Stimulated activated CD4-positive, alpha-beta T cell treated with anti-CD3 and anti-CD28 coated beads, Interleukin-15, amount 100 ng/mL, for 24 hours (primary cell): ENCODE measurements around the gene PIMREG.

ENCODE experiments used
- DNase-seq: peaks from one replicate; pipeline ENCODE4 v3.0.0-alpha.2; 2020

Gene PIMREG

DNA sequence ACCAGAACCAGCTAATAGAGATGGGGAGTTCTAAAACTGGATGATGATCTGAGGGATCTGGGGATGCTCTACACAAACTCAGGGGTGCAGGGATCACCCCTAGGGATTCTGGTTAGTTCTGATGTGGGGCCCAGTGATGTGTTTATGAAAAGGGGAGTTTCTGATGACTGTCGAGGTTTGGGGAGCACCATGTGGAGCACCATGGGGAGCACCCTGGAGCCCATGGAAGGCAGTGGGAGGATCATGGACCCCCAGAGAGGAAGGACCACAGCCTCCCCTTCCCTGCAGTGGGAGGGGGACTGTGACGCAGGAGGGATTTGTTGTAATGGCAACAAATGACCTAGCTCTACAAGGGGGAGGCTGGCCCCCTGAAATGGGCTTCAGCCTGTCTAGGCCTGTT, 18.4 kb downstream of the PIMREG start:
- DNase-seq = no peak

GRCh38 chr17:6463616-6464445, 19.6 kb downstream of the PIMREG start:
- DNase-seq = no peak

- no peak for DNase-seq
Observed at GRCh38 chr17:6464446-6465041, 20.3 kb downstream of the PIMREG start.

- DNase-seq = no peak
Observed at GRCh38 chr17:6465206-6466003, 21.1 kb downstream of the PIMREG start.

DNA sequence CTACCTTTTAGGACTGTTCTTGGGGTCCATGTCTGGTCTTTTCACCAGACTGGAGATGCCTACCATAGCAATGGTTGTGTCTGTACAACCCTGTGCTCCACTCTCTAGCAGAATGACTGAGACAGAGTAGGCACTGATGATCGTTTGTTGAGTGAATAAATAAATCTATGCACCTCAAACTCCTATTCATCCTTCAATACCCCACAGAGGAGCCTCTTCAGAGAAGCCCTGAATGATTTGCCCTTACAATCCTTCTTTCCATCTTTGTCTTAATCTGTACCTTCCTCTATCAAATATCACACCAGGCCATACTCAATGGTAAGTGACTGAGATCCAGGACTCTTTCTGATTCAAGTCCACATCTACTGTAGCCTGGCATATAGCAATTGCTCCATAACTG, 23.3 kb downstream of the PIMREG start:
- DNase-seq = no peak

- DNase-seq = no peak
Observed at GRCh38 chr17:6468051-6468790, 24.0 kb downstream of the PIMREG start.

GRCh38 chr17:6470146-6470718, 26.0 kb downstream of the PIMREG start:
- DNase-seq = no peak

DNA sequence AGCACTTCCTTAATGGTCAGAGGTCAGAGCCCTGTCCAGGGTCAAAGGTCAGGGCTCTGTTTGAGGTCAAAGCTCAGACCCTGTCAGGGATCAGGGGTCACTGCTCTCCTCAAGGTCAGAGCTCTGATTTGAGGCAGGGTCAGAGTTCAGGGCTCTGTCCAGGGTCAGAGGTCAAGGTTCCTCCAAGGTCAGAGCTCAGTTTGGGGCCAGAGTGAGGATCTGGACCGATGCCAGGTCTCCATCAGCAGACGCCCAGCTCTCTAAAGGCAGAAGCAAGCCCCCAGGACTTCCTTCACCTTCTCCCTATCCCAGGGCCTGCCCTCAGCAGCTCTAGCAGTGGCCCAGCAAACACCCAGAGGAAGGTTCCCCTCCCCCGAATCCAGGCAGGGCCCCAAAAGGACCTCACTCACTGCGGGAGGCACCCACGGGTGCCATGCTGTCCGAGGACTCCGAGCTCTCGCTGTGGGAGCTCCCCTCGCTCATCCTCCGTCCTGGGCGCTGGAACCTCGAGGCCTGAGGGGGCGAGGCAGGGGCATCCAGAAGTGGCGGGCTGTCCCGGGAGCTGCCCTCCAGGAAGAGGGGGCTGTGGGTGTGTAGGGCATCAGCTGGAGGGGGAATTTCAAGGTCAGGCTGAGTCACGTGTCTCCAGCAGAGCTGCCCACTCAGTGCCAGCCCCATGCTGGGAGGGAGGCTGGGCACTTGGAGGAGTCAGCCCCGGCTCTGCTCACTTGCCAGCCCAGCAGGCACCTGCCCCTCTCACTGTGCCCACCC, 26.7 kb downstream of the PIMREG start:
- DNase-seq = no peak

DNA sequence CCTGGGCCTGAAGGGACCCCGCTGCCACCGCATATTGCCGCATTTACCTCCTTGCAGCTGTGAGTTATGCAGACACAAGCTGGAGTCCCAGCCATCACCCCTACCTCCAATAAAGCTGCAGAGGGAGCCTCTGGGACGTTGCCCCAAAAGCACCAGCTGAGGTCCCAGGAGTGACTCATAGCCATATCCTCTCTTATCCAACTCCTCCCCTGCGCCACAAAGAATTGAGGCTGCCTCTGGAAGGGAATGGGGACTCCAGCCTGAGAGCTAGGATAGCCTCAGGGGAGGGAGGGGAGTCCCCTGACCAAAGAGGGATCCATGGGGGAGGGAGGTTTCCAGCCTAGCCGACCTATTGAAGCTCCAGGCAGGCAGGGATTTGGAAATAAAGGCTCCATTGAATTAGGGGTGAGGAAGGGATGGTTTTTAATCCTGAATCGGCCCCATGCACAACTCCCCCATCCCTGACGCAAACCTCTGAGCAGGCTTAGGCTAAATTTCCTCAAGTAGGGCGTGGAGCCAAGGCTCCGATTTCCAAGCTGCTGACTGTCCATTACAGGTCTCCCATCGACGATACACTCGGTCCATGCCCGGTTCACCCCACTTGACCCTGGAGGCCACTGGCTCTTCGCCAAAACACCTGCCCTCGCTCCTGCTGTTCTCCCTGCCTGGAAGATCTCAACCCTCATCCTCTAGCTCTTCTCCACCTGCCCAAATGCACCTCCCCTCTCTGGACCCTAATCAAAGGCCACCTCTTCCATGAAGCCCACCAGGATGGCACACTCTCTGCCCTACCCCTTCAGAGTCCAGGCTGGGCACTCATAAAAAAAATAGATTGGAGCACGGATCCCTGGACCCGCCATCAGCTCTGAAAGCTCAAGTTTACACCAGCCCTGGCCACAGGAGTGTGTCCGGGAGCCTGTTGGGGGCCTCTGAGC, 27.5 kb downstream of the PIMREG start:
- no peak for DNase-seq

GRCh38 chr17:6472517-6472916, 28.3 kb downstream of the PIMREG start:
- DNase-seq = no peak

DNA sequence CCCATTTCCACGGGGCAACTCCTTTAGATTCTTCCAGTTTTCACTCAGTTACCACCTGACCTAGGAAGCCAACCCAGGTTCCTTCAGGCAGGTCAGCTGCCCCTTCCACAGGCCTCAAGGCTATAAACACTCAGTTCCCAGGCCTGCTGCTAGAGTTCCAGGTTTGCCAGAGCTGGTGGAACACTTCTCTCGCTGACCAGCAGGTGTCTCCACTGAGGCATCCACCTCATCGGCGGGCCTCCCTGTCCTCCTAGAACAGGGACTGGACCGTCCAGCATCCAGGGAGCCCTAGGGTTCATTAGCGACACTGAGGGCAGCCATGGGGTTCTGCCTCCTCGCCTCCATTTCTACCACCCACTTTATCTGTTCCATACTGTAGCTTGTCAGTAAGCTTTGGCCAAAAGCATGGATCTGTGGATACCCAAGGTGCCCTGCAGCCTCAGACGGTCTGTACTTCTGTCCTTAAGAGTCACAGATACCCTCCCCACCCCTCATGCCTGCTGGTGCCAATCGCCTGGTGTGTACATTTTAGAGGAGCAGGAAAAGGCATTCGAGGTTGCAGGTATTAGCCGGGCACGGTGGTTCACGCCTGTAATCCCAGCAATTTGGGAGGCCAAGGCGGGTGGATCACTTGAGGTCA, 29.0 kb downstream of the PIMREG start:
- DNase-seq = peak; percentile 79

- no peak for DNase-seq
Observed at GRCh38 chr17:6474376-6474775, 30.1 kb downstream of the PIMREG start.

DNA sequence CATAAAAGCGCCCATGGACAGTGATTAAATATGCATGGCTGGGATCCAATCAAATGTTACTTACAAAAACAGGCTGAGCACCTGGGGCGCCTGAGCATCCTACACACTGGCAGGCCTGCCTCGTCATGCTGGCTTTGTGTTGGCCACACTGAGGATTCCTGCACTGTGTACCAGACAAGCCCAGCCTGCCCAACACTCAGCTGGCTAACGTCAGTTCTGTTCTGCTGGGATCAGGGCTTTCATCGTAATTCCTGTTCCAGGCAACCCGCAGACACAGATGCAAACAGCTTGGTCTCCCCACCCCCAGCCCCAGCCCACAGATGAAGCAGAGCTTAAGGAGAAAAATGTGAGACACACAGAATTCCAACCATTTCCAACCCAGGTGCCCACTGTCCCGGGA, 30.7 kb downstream of the PIMREG start:
- DNase-seq = no peak

DNA sequence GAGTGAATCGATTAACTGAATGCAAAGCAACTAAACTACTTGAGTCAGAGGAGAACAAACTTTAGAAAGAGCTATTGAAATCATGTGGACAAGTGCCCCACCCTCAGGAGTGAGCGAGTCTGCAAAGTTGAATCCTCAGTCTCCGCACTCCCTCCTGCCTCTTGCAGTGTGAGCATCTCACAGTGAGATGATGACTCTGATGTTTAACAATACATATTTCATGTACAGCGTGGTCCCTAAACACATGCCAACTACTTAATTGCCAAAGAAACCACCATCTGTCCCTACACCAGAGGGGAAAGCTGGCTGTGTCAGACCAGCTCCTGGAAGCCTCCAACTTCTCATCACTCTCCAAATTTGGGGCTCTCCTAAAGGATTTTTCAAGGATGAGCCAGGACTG, 31.2 kb downstream of the PIMREG start:
- DNase-seq = no peak

DNA sequence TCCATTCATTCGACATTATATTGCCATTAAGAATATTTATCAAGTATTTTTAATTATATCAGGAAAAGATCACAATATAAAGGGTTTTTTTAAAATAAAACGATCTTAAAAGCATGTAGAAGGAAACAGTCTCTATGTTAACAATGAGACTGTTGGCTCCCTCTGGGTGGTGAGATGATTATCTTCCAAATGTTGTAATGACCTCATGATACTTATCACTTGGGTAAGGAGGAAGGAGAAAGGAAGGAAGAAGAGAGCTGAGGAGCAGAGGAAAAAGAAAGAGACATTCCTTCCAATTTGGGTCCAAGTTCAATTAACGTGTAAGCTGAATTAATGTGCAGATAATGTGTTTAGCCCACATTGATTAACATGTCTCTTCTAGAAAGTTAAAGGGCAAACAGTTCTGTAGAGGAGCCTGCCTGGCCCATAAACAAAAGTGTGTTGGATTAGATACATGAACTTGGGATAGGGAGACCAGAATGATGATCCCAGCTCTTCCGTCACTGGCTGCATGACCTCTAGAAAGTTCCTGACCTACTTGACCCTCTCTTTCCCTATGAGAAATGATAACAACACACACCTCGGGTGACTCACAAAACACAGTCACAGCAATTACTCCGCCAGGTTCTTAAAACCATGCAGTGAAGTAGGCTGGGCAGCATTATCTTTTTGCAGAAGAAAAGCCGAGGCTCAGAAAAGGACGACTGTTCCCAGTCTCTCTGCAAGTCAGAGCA, 32.0 kb downstream of the PIMREG start:
- DNase-seq = no peak

DNA sequence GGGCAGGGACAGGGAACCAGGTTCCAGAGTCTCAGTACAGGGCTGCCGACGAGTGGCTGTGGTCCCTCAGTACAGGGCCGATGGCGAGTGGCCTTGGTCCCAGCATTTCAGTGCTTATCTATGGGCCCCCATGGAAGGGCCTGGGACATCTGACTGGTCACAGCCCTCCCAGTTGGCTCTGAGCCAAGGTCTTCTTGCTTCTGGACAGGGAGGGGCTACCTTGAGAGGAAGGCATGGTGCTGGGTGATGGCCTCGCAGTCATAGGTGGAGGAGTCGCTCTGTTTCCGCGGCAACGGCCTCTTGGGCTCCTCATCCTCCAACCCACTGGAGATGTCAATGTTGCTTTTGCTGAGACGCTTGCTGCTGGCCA, 32.5 kb downstream of the PIMREG start:
- DNase-seq = no peak

DNA sequence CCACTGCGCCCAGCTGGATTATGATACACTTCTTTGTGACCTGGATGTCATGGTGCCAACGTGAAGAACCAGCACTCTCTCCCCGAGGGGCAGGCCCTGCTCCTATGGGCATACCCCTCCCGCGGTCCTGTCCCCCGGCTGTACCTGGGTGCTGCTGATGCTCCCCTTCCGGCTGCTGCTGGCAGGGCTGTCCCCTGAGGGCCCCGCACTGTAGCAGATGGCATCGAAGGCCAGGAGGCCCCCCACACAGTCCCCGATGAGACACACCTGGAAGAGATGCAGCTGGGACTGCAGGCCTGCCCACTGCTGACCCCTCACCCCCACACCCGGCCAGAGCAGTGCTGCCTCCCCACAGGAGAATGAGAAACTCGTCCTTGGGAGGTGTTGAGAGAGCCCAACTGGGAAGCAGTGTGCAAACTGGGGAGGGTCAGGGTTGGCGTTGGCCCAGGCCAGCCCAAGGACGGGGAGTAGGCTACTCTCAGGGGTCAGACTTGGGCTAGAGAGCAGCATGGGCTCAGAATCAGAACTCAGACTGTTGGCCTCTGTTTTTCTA, 33.7 kb downstream of the PIMREG start:
- DNase-seq = no peak

DNA sequence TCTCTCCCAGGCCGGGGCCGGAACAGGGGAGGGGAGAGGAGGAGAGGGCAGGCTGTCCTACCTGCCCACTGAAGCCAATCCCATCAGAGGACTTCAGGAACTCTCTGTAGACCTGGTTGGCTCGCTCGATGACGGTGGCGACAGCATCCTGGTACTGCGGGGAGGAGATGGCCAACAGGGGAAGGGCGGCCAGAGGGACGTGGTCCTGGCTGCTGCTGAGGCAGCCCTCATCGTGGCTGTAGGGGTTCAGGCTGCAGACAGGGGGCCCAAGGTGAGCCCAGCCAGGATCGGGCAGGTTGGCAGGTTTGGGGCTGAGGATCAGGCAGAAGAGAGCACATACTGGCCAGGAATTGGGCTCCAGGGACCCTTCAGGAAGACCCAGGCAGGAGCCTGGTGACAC, 34.2 kb downstream of the PIMREG start:
- no peak for DNase-seq

DNA sequence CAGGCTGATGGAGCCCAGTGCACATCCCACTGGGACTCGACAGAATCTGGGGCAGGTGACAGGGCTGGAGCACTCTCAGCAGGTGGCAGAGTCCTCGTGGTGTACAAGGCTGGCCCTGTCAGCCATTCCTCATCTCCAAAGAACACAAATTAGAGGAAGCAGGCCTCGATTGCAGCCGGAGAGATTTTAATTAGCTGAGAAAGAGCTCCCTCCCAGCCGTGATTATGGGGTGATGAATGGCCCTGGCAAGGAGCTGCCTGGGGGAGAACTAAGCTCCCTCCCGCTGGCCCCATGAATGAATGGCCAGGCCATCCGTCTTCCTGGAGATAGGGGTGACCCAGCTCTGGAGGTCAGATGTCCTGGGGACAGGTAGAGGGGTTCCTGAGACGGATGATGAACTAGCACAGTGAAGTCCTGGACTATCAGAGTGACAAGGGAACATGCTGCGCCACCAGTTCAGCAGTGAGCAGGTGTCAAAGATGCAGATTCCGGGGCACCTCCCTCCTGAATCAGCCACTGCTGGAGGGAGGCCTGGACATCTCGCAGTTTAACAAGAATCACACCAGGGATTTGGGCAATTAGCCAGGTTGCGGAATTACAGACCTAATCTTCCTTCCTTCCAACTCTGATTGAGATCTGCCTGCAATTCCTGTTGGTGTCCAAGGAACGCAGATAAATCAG, 35.5 kb downstream of the PIMREG start:
- no peak for DNase-seq
